ENCODE results near the gene DAAM1. TPM values are rescaled to one million over a fixed set of nuclear protein-coding genes. Genes with fewer than 3 reads are reported as not detected.

DAAM1 gene
- total RNA-seq, 1 donor from 2014 or later = 67.6 TPM

DNA sequence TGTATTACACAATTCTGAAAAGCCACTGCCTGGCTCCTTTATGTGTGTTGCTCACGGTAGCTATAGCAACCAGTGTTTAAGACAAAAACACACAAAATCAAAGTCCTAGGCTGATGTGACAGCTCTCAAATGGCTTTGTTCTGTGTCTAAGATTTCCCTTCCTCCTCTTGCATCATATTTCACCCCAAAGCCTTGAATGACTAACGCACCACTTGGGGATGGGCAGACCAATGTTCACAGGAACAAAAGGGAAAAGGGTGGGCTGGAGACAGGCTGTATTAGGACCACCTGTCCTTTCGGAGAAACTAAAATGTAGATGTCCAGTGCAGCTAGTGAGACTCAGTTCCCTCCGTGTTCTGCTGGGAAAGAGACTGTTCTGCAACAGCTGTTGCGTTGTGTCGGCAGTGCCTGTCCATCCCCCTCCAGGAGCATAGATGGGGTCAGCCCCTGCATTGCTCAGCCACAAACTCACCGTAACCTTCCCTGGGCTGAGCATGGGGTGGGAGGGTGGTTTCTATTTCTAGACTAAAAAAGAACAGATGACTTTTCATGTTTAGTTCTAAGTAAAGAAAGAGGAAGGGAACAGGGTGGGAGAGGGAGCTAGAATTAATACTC, 26.8 kb upstream of the DAAM1 start:
- no peaks in the 10 kb centered on the region for H3K36me3 ChIP-seq
- intact Hi-C loops (cut with DNase I) = no loop called here
- H3K4me3 ChIP-seq = peak overlapping the region; percentile 14 to 47
- no peaks in the 10 kb centered on the region for H3K27me3 ChIP-seq
- H3K9me3 ChIP-seq = no peaks in the 10 kb centered on the region
- TF ChIP-seq, protein P1, sequence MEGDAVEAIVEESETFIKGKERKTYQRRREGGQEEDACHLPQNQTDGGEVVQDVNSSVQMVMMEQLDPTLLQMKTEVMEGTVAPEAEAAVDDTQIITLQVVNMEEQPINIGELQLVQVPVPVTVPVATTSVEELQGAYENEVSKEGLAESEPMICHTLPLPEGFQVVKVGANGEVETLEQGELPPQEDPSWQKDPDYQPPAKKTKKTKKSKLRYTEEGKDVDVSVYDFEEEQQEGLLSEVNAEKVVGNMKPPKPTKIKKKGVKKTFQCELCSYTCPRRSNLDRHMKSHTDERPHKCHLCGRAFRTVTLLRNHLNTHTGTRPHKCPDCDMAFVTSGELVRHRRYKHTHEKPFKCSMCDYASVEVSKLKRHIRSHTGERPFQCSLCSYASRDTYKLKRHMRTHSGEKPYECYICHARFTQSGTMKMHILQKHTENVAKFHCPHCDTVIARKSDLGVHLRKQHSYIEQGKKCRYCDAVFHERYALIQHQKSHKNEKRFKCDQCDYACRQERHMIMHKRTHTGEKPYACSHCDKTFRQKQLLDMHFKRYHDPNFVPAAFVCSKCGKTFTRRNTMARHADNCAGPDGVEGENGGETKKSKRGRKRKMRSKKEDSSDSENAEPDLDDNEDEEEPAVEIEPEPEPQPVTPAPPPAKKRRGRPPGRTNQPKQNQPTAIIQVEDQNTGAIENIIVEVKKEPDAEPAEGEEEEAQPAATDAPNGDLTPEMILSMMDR (IDR thresholded peaks at IDR 0.05) = no peak
- H3K27ac ChIP-seq = peak overlapping the region; percentile 27 to 52
- peaks cover 0 to 20% of the 10 kb centered on the region in 2 donors for H3K4me1 ChIP-seq
- DNase-seq (ENCODE audit: low spot score in 2 of 2) = peak; percentile 9 to 71

- intact Hi-C loops (cut with DNase I) = no loop called here
- peaks cover 0 to 13% of the 10 kb centered on the region in 2 donors for H3K4me1 ChIP-seq
- H3K9me3 ChIP-seq = no peaks in the 10 kb centered on the region
- no peak overlapping the region for H3K27ac ChIP-seq
- TF ChIP-seq, protein P1 (IDR thresholded peaks at IDR 0.05) = no peak
- H3K4me3 ChIP-seq = no peak overlapping the region
- H3K36me3 ChIP-seq = no peaks in the 10 kb centered on the region
- no peaks in the 10 kb centered on the region for H3K27me3 ChIP-seq
- no peak for DNase-seq (ENCODE audit: low spot score in 2 of 2)
These were observed 22.2 kb upstream of the DAAM1 start for GRCh38 chr14:59166258-59166657.

GRCh38 chr14:59175404-59175803, 13.1 kb upstream of the DAAM1 start:
- no peak overlapping the region for H3K27ac ChIP-seq
- TF ChIP-seq, protein P1 (IDR thresholded peaks at IDR 0.05) = no peak
- DNase-seq (ENCODE audit: low spot score in 2 of 2) = no peak
- no peak overlapping the region for H3K4me3 ChIP-seq
- H3K27me3 ChIP-seq = no peaks in the 10 kb centered on the region
- no peaks in the 10 kb centered on the region for H3K9me3 ChIP-seq
- intact Hi-C loops (cut with DNase I) = no loop called here
- no peaks in the 10 kb centered on the region for H3K36me3 ChIP-seq
- peaks cover 3 to 12% of the 10 kb centered on the region in 2 donors for H3K4me1 ChIP-seq

DNA sequence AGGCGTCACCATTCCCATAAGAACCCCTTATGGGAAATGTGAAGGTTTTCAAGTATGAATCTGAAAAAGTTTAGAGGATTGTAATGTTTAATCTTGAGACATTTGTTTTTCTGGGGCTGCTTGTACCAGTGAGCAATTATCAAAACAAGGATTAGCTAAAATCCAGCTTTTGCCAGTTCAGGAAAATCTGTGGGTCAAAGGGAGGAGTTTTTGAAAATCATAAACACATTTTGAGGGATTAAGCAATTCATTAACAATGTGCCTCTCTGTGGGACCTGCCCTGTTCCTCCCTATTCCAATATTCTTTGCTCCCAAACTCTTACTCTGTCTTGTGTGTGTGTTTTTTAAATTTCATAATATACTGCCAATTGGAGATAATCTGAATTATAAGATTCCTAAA, 11.7 kb upstream of the DAAM1 start:
- TF ChIP-seq, protein P1 (IDR thresholded peaks at IDR 0.05) = no peak
- intact Hi-C loops (cut with DNase I) = no loop called here
- Histone ChIP-seq H3K4me3 (no peak overlapping the region), H3K27ac (peak overlapping the region in 1 of 2 donors; percentile 62), H3K4me1 (peaks cover 3 to 12% of the 10 kb centered on the region in 2 donors), H3K9me3 (no peaks in the 10 kb centered on the region), H3K27me3 (no peaks in the 10 kb centered on the region), H3K36me3 (no peaks in the 10 kb centered on the region)
- no peak for DNase-seq (ENCODE audit: low spot score in 2 of 2)

DNA sequence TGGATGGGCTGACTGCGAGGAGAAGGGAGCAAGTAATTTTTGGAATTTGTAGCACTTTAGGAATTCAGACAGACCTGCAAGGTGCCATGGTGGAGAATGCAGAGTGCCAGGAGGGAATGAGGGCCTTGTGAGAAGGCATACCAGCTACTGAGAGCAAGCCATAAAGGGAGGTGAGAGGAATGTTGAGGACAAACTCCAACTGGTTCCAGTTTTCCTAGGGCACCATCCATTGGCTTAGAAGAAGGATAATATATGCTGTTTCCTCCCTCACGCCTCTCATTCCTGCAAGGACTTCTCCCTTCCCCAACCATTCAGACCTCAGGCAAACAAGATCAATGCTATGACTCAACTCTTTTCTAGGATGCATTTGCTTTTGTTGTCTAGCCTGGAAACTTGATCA, 11.2 kb upstream of the DAAM1 start:
- DNase-seq (ENCODE audit: low spot score in 2 of 2) = no peak
- H3K36me3 ChIP-seq = no peaks in the 10 kb centered on the region
- peak overlapping the region in 1 of 2 donors; percentile 62 for H3K27ac ChIP-seq
- no peak overlapping the region for H3K4me3 ChIP-seq
- TF ChIP-seq, protein P1 (IDR thresholded peaks at IDR 0.05) = no peak
- H3K27me3 ChIP-seq = no peaks in the 10 kb centered on the region
- H3K4me1 ChIP-seq = peaks cover 3 to 12% of the 10 kb centered on the region in 2 donors
- H3K9me3 ChIP-seq = no peaks in the 10 kb centered on the region
- intact Hi-C loops (cut with DNase I) = no loop called here
